H1 (cell line): ENCODE measurements around the gene ALDOC. TPM values are rescaled to one million over a fixed set of nuclear protein-coding genes. Genes with fewer than 3 reads are reported as not detected.

Source experiments
- CTCF ChIA-PET: fragments of 300-600 bp; sonication (Branson Sonifier 250); formaldehyde crosslinking; loops from one replicate; lab custom pipeline; 2021; ENCODE audit not compliant: partially characterized antibody; lab: Charles Lee
- POLR2A ChIA-PET: fragments of 300-600 bp; sonication (Branson Sonifier 250); formaldehyde crosslinking; loops from one replicate; lab custom pipeline; 2021; ENCODE audit warnings: inconsistent platforms; ENCODE audit not compliant: partially characterized antibody; lab: Charles Lee
- DNase-seq, 2 experiments: peaks; one replicate each; pipeline versions ENCODE4 v3.0.0 to v3.0.0-alpha.2; 2010 to 2022; ENCODE audit warnings: low spot score in 2 of 2, low read depth in 1 of 2, mixed read lengths in 1 of 2
- FAIRE-seq: peaks from 2 replicates; lab custom pipeline; 2011; peaks lifted over from hg19 to GRCh38; lab: Jason Lieb, UNC
- H2AFZ ChIP-seq: 2 replicates; pipeline ENCODE4 v1.8.1; 2012; ENCODE audit warnings: low read length, inconsistent platforms
- H2AK5ac ChIP-seq: 2 replicates; pipeline ENCODE4 v1.6.1; 2013; ENCODE audit warnings: low read depth, low read length
- H2BK120ac ChIP-seq: replicated peaks from 2 replicates; pipeline ENCODE3; 2013; ENCODE audit warnings: low read depth, low read length, inconsistent platforms
- H2BK12ac ChIP-seq: 2 replicates; pipeline ENCODE4 v1.6.1; 2013; ENCODE audit warnings: low read depth, low read length
- H2BK15ac ChIP-seq: 2 replicates; pipeline ENCODE4 v1.6.1; 2013; ENCODE audit warnings: low read length
- H2BK20ac ChIP-seq: 2 replicates; pipeline ENCODE4 v1.6.1; 2013; ENCODE audit warnings: low read length
- H2BK5ac ChIP-seq: 2 replicates; pipeline ENCODE4 v1.6.1; 2013; ENCODE audit warnings: low read depth, low read length
- H3K14ac ChIP-seq: 2 replicates; pipeline ENCODE4 v1.6.1; 2013; ENCODE audit warnings: inconsistent platforms; ENCODE audit not compliant: insufficient read length
- H3K18ac ChIP-seq: 2 replicates; pipeline ENCODE4 v1.6.1; 2013; ENCODE audit warnings: low read length; ENCODE audit errors: extremely low read depth
- H3K23ac ChIP-seq: 2 replicates; pipeline ENCODE4 v1.6.1; 2013; ENCODE audit warnings: inconsistent platforms; ENCODE audit not compliant: insufficient read length
- H3K23me2 ChIP-seq: 2 replicates; pipeline ENCODE4 v1.6.1; 2013; ENCODE audit warnings: low read depth, low read length
- H3K27ac ChIP-seq: 2 replicates; pipeline ENCODE4 v1.6.1; 2011; ENCODE audit warnings: low read depth, low read length, inconsistent platforms
- H3K27me3 ChIP-seq, 4 experiments: replicated peaks in 1 of 4; 1 replicate in 1 of 4; 2 replicates in 3 of 4; pipeline versions ENCODE4 v1.6.1 to v1.8.1; 2011 to 2013; ENCODE audit warnings: low read length in 3 of 4, mild to moderate bottlenecking in 3 of 4, inconsistent platforms in 2 of 4, mixed read lengths in 2 of 4, moderate library complexity in 1 of 4; ENCODE audit not compliant: control insufficient read depth in 3 of 4, insufficient read depth in 3 of 4; ENCODE audit errors: extremely low read depth in 1 of 4
- H3K36me3 ChIP-seq, 4 experiments: 2 replicates each; pipeline versions ENCODE4 v1.6.1 to v1.8.1; 2011 to 2013; ENCODE audit warnings: mild to moderate bottlenecking in 4 of 4, low read length in 3 of 4, moderate library complexity in 2 of 4, control low read depth in 1 of 4, inconsistent platforms in 1 of 4; ENCODE audit not compliant: insufficient read depth in 4 of 4, control insufficient read depth in 2 of 4
- H3K4ac ChIP-seq: replicated peaks from 2 replicates; pipeline ENCODE3; 2013; ENCODE audit warnings: low read length, low read depth, mixed read lengths, inconsistent platforms; ENCODE audit not compliant: insufficient read length
- H3K4me1 ChIP-seq, 4 experiments: replicated peaks in 1 of 4; 1 replicate in 1 of 4; 2 replicates in 3 of 4; pipeline versions ENCODE4 v1.6.1 to v1.8.1; 2011 to 2013; ENCODE audit warnings: low read length in 3 of 4, inconsistent platforms in 2 of 4, mixed read lengths in 1 of 4; ENCODE audit not compliant: insufficient read depth in 4 of 4, control insufficient read depth in 3 of 4
- H3K4me2 ChIP-seq, 2 experiments: 2 replicates each; pipeline versions ENCODE4 v1.6.1 to v1.8.1; 2011 to 2013; ENCODE audit warnings: low read depth in 2 of 2, low read length in 2 of 2, control low read depth in 1 of 2, inconsistent platforms in 1 of 2, mild to moderate bottlenecking in 1 of 2; ENCODE audit not compliant: insufficient read depth in 1 of 2
- H3K4me3 ChIP-seq, 4 experiments: fragments of 200-600, 300-600 bp in 1 of 4; sonication (generic), shearing (Covaris generic), sonication (Bioruptor Twin) in 1 of 4; 2 replicates each; pipeline versions ENCODE4 v1.5.1 to v1.8.1; 2011 to 2016; ENCODE audit warnings: low read length in 4 of 4, low read depth in 3 of 4, control low read depth in 2 of 4, inconsistent platforms in 2 of 4, mild to moderate bottlenecking in 2 of 4, mixed read lengths in 1 of 4, moderate library complexity in 1 of 4; ENCODE audit not compliant: insufficient read depth in 2 of 4; ENCODE audit errors: extremely low read depth in 1 of 4
- H3K56ac ChIP-seq: replicated peaks from 2 replicates; pipeline ENCODE3; 2013; ENCODE audit warnings: low read depth, mild to moderate bottlenecking, mixed read lengths, low read length, inconsistent platforms; ENCODE audit not compliant: insufficient read length
- H3K79me1 ChIP-seq: 2 replicates; pipeline ENCODE4 v1.6.1; 2013; ENCODE audit warnings: low read depth, low read length, control low read depth
- H3K79me2 ChIP-seq, 2 experiments: 2 replicates each; pipeline versions ENCODE4 v1.6.1 to v1.8.1; 2012 to 2013; ENCODE audit warnings: low read length in 2 of 2, mild to moderate bottlenecking in 2 of 2, inconsistent platforms in 1 of 2; ENCODE audit not compliant: insufficient read depth in 2 of 2, control insufficient read depth in 1 of 2
- H3K9ac ChIP-seq, 4 experiments: replicated peaks in 1 of 4; 1 replicate in 1 of 4; 2 replicates in 3 of 4; pipeline versions ENCODE4 v1.6.1 to v1.8.1; 2011 to 2013; ENCODE audit warnings: low read depth in 3 of 4, low read length in 3 of 4, control low read depth in 2 of 4, mild to moderate bottlenecking in 2 of 4, moderate library complexity in 2 of 4, inconsistent platforms in 1 of 4; ENCODE audit errors: extremely low read depth in 1 of 4
- H3K9me3 ChIP-seq, 2 experiments: 2 replicates each; pipeline versions ENCODE4 v1.6.1 to v1.8.1; 2012 to 2013; ENCODE audit warnings: mild to moderate bottlenecking in 2 of 2, moderate library complexity in 2 of 2, control low read depth in 1 of 2, inconsistent platforms in 1 of 2, low read depth in 1 of 2, low read length in 1 of 2, mixed read lengths in 1 of 2; ENCODE audit not compliant: insufficient read depth in 2 of 2
- H4K20me1 ChIP-seq, 2 experiments: replicated peaks in 1 of 2; 2 replicates each; pipeline versions ENCODE3 to v1.8.1; 2011 to 2013; ENCODE audit warnings: inconsistent platforms in 2 of 2, low read length in 2 of 2, mild to moderate bottlenecking in 1 of 2; ENCODE audit not compliant: insufficient read depth in 2 of 2, control insufficient read depth in 1 of 2
- H4K5ac ChIP-seq: 2 replicates; pipeline ENCODE4 v1.6.1; 2013; ENCODE audit warnings: low read length, low read depth, mixed read lengths, inconsistent platforms; ENCODE audit not compliant: insufficient read length
- H4K8ac ChIP-seq: 2 replicates; pipeline ENCODE4 v1.8.0; 2013; ENCODE audit warnings: mild to moderate bottlenecking, moderate library complexity, low read length, inconsistent platforms; ENCODE audit not compliant: insufficient read depth; ENCODE audit errors: extremely low read depth
- H4K91ac ChIP-seq: replicated peaks from 2 replicates; pipeline ENCODE3; 2013; ENCODE audit warnings: low read length, mixed read lengths, inconsistent platforms; ENCODE audit not compliant: insufficient read length
- FOSL1 ChIP-seq: IDR thresholded peaks from 2 replicates; pipeline ENCODE4 v1.6.1; 2011; ENCODE audit warnings: mild to moderate bottlenecking, low read depth, low read length, moderate library complexity; ENCODE audit not compliant: insufficient read depth
- HDAC6 ChIP-seq: IDR thresholded peaks from one replicate; pipeline ENCODE4 v1.7.1; 2012; ENCODE audit warnings: low read depth, mild to moderate bottlenecking, inconsistent platforms, low read length, moderate library complexity
- WGBS, 2 experiments: shearing (Covaris generic) in 1 of 2; methylation state at CpG; one replicate each; pipeline versions ENCODE4 v1.1.6 to v1.1.7; 2013 to 2015; ENCODE audit warnings: low lambda C conversion rate in 2 of 2, mixed read lengths in 2 of 2, inconsistent platforms in 1 of 2, low coverage in 1 of 2, missing lambda C conversion rate in 1 of 2; ENCODE audit not compliant: insufficient replicate concordance in 2 of 2, insufficient coverage in 1 of 2, insufficient read length in 1 of 2; ENCODE audit errors: extremely low coverage in 1 of 2, missing lambda C conversion rate in 1 of 2; 5-methylcytosine and 5-hydroxymethylcytosine counted together
- polyA plus RNA-seq, 7 experiments: library from polyadenylated mRNA; depleted of rRNA in 3 of 7; stranded (reverse) in 5 of 7; unstranded in 2 of 7; fragments of >200 nt in 5 of 7; fragments of 200-250 nt in 2 of 7; gene quantifications; 1 replicate in 5 of 7; 2 replicates in 1 of 7; 4 replicates in 1 of 7; pipeline versions ENCODE4 v1.2.1 to v1.2.3, GENCODE V29; 2011 to 2013; ENCODE audit warnings: missing spikeins in 2 of 7, mixed read lengths in 2 of 7
- total RNA-seq: library from RNA; stranded (reverse); fragmentation: NEBNext Ultra II Directional; extraction: Animal tissue kit (Norgen Biotek cat#: 25700); gene quantifications from 2 replicates; pipeline ENCODE4 v1.2.1, GENCODE V29; 2021

ALDOC gene
- total and polyA plus RNA-seq, 2 of the 8 experiments (the other 6 are each of a cell fraction or from before 2014, with no cell fraction given) = 51.6 to 103 TPM

- Histone ChIP-seq H4K91ac (no peak overlapping the region), H3K27me3 (peaks cover 0 to 5% (median 2%) of the 10 kb centered on the region in 4 experiments; a peak in 4 of 7 replicates), H3K23me2 (peaks cover 6% of the 10 kb centered on the region), H2AK5ac (no peak overlapping the region), H4K8ac (no peak overlapping the region), H3K4me2 (no peak overlapping the region), H2AFZ (no peak overlapping the region), H3K36me3 (peaks cover 0 to 9% (median 6%) of the 10 kb centered on the region in 4 experiments; a peak in 6 of 8 replicates), H2BK20ac (no peak overlapping the region), H2BK5ac (no peak overlapping the region), H2BK12ac (no peak overlapping the region), H2BK120ac (no peak overlapping the region), H3K18ac (no peak overlapping the region), H3K27ac (no peak overlapping the region), H3K4ac (no peak overlapping the region), H3K14ac (no peak overlapping the region), H2BK15ac (no peak overlapping the region), H3K56ac (no peak overlapping the region), H4K20me1 (peaks cover 0 to under 1% of the 10 kb centered on the region in 2 experiments), H3K23ac (no peak overlapping the region), H3K9me3 (no peaks in the 10 kb centered on the region), H3K9ac (no peak overlapping the region), H3K79me2 (peaks cover 0 to 16% of the 10 kb centered on the region in 2 experiments; a peak in 2 of 4 replicates)
- CTCF ChIA-PET = interaction anchor here (6.0 kb wide), 1 partner anchor 19 kb away, joined by 58 read pairs; no protein-coding TSS in a partner anchor
- FAIRE-seq (no peak), DNase-seq (no peak)
- TF ChIP-seq FOSL1 = no peak
- TF ChIP-seq HDAC6 = no peak
- TF ChIP-seq, all 59 proteins: peak for 0
- Histone ChIP-seq H4K5ac (no peak overlapping the region), H3K4me1 (0 out of 7 replicates have a peak, but pooled peaks cover 0 to 2% (median 0%) of the 10 kb centered on the region in 4 experiments), H3K79me1 (no peaks in the 10 kb centered on the region), H3K4me3 (no peak overlapping the region)
- POLR2A ChIA-PET = interaction anchor here (2.7 to 4.8 kb wide), 2 partner anchors 9 to 16 kb away, joined by 6 to 23 read pairs; partner anchors contain the start of genes ALDOC and UNC119
- WGBS, 2 experiments = 89% methylated on average over 3 of the region's 3 CpGs; no CpG with 5 or more reads in 1 of the 2 experiments
Observed at GRCh38 chr17:28567604-28568003, 9.1 kb downstream of the ALDOC start.
